ENCODE data around the gene FTH1. TPM values are rescaled to one million over a fixed set of nuclear protein-coding genes. Genes with fewer than 3 reads are reported as not detected.

FTH1 gene
- total and polyA plus RNA-seq, 2 of the 13 experiments (the other 11 are each of a cell fraction or from before 2014, with no cell fraction given): 607 to 760 TPM

- TF ChIP-seq U2AF1 (optimal IDR thresholded peaks at IDR 0.05; ENCODE audit: low read depth, low read length) (peak; percentile 18), ZNF337 (CRISPR knock-in tag; IDR thresholded peaks at IDR 0.05; ENCODE audit: borderline replicate concordance, low read depth) (no peak), ZNF564 (CRISPR knock-in tag; IDR thresholded peaks at IDR 0.05) (no peak), ZHX1 (CRISPR knock-in tag; IDR thresholded peaks at IDR 0.05; ENCODE audit: low read depth) (peak; percentile 34; the same call in 1 of the 2 replicates), ZMAT3 (CRISPR knock-in tag; conservative IDR thresholded peaks at IDR 0.05) (no peak), MED8 (CRISPR knock-in tag; IDR thresholded peaks at IDR 0.05; ENCODE audit: insufficient replicate concordance) (peak; percentile 24), DNMT1 (CRISPR knock-in tag; IDR thresholded peaks at IDR 0.05) (no peak), ZNF644 (CRISPR knock-in tag; IDR thresholded peaks at IDR 0.05; ENCODE audit: low read depth) (peak; percentile 6; the same call in 1 of the 2 replicates), NFYC (CRISPR knock-in tag; IDR thresholded peaks at IDR 0.05) (no peak), HNF1B (CRISPR knock-in tag; IDR thresholded peaks at IDR 0.05) (peak; percentile 31; the same call in 1 of the 2 replicates), ZFP1 (CRISPR knock-in tag; IDR thresholded peaks at IDR 0.05) (no peak), ZNF652 (CRISPR knock-in tag; IDR thresholded peaks at IDR 0.05; ENCODE audit: borderline replicate concordance, low read depth) (no peak), KLF12 (CRISPR knock-in tag; IDR thresholded peaks at IDR 0.05; ENCODE audit: borderline replicate concordance) (no peak), ESRRA (CRISPR knock-in tag; IDR thresholded peaks at IDR 0.05; ENCODE audit: low read depth) (0 out of 2 replicates have a peak, but pooled peaks have one; percentile 48), POLR2A (IDR thresholded peaks at IDR 0.05; ENCODE audit: insufficient read depth in 1 of 2, low read depth in 2 of 2, low read length in 2 of 2) (peak in 1 of 2 experiments; percentile 7; a peak in 2 of 4 replicates), CBX1 (IDR thresholded peaks at IDR 0.05; ENCODE audit: low read depth) (peak; percentile 13), NFE2L1 (CRISPR knock-in tag; IDR thresholded peaks at IDR 0.05; ENCODE audit: borderline replicate concordance) (no peak), HNRNPL (IDR thresholded peaks at IDR 0.05; ENCODE audit: low read depth, low read length) (peak; percentile 80), MEIS2 (CRISPR knock-in tag; IDR thresholded peaks at IDR 0.05) (no peak), YEATS4 (CRISPR knock-in tag; IDR thresholded peaks at IDR 0.05; ENCODE audit: borderline replicate concordance) (no peak), KLF11 (CRISPR knock-in tag; IDR thresholded peaks at IDR 0.05) (no peak), THYN1 (CRISPR knock-in tag; IDR thresholded peaks at IDR 0.05; ENCODE audit: borderline replicate concordance, low read depth) (no peak), PRDM15 (CRISPR knock-in tag; IDR thresholded peaks at IDR 0.05) (no peak), MBD4 (IDR thresholded peaks at IDR 0.05; ENCODE audit: borderline replicate concordance, low read length) (no peak)
These were observed 6.2 kb upstream of the FTH1 start (continued) for GRCh38 chr11:61973476-61974162.

Measured in HepG2 (cell line).